ENCODE results near the gene CPTP.
"Not testable (repeated sequence)": the region's sequence is repeated elsewhere in the genome, so short reads cannot be mapped to it uniquely, and the experiment has no call there.

The CPTP gene

DNA sequence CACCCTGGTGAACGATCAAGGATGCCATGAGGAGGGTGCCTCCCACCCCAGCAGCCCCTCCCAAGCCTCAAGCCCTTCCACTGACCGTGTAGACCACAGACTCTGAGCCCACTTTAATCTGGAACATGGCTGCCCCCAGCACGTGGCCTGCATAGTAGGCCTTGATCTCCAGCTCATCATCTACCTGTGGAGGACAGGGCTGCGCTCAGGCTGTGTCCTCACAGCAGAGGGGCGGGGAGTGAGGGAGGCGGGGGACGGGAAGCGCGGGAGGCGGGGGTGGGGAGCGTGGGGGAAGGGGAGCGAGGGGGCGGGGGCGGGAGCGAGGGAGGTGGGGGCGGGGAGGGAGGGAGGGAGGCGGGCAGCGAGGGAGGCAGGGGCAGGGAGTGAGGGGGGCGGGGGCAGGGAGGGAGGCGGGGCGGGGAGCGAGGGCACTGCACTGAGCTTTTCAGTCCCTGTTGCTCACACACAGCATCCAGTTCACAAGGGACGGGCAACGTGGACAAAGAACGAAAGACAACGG, 9.1 kb upstream of the CPTP start:
- no peak for DNase-seq (ENCODE audit: low read depth)
- no peak overlapping the region for H3K4me3 ChIP-seq (ENCODE audit: control insufficient read depth, low read depth, low read length)
- no peak for TF ChIP-seq CTCF (IDR thresholded peaks at IDR 0.05; ENCODE audit: control insufficient read depth, insufficient read depth, low read depth, low read length, missing control alignments)

DNA sequence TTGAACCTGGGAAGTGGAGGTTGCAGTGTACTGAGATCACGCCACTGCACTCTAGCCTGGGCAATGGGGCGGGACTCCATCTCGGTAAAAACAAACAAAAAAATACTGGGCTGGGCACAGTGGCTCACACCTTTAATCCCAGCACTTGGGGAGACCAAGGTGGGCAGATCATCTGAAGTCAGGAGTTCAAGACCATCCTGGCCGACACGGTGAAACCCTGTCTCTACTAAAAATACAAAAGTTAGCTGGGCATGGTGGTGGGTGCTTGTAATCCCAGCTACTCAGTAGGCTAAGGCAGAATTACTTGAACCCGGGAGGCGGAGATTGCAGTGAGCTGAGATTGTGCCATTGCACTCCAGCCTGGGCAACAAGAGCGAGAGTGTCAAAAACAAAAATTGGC, 8.4 kb upstream of the CPTP start:
- not testable (repeated sequence) for DNase-seq (ENCODE audit: low read depth); H3K4me3 ChIP-seq (ENCODE audit: control insufficient read depth, low read depth, low read length)

GRCh38 chr1:1317420-1317819, 7.2 kb upstream of the CPTP start:
- no peak overlapping the region for H3K4me3 ChIP-seq (ENCODE audit: control insufficient read depth, low read depth, low read length)
- TF ChIP-seq CTCF (IDR thresholded peaks at IDR 0.05; ENCODE audit: control insufficient read depth, insufficient read depth, low read depth, low read length, missing control alignments), result no peak
- no peak for DNase-seq (ENCODE audit: low read depth)

DNA sequence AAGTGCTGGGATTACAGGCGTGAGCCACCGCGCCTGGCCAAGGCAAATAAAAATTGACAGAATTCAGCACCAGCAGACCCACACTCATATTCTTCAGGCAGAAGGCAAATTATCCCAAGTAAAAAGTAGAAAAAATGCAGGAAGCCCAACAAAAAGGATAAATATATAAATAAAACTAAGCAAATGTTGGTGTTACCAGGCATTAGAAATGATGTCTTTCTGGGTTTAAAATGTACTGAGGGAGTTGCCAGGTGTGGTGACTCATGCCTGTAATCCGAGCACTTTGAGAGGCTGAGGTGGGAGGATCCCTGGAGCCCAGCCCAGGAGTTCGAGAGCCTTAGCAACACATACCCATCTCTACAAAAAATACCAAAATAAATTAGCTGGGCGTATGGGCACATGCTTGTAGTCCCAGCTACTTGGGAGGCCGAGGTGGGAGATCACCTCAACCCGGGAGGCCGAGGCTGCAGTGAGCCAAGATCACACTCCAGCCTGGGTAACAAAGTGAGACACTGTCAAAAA, 6.4 kb upstream of the CPTP start:
- TF ChIP-seq CTCF (IDR thresholded peaks at IDR 0.05; ENCODE audit: control insufficient read depth, insufficient read depth, low read depth, low read length, missing control alignments), result no peak
- peak; percentile 78 for DNase-seq (ENCODE audit: low read depth)
- no peak overlapping the region for H3K4me3 ChIP-seq (ENCODE audit: control insufficient read depth, low read depth, low read length)

- no peak overlapping the region for H3K4me3 ChIP-seq (ENCODE audit: control insufficient read depth, low read depth, low read length)
- no peak for TF ChIP-seq CTCF (IDR thresholded peaks at IDR 0.05; ENCODE audit: control insufficient read depth, insufficient read depth, low read depth, low read length, missing control alignments)
- DNase-seq (ENCODE audit: low read depth), result no peak
These were observed 5.6 kb upstream of the CPTP start for GRCh38 chr1:1318777-1319645.

- no peak for DNase-seq (ENCODE audit: low read depth)
- no peak for TF ChIP-seq CTCF (IDR thresholded peaks at IDR 0.05; ENCODE audit: control insufficient read depth, insufficient read depth, low read depth, low read length, missing control alignments)
- no peak overlapping the region for H3K4me3 ChIP-seq (ENCODE audit: control insufficient read depth, low read depth, low read length)
These were observed 5.0 kb upstream of the CPTP start for GRCh38 chr1:1319646-1319941.

- no peak for DNase-seq (ENCODE audit: low read depth)
- TF ChIP-seq CTCF (IDR thresholded peaks at IDR 0.05; ENCODE audit: control insufficient read depth, insufficient read depth, low read depth, low read length, missing control alignments), result no peak
- no peak overlapping the region for H3K4me3 ChIP-seq (ENCODE audit: control insufficient read depth, low read depth, low read length)
These were observed 3.7 kb upstream of the CPTP start for GRCh38 chr1:1320666-1321448.
